Endothelial cell of umbilical vein (primary cell): ENCODE measurements around the gene EEF1AKMT3. TPM values are rescaled to one million over a fixed set of nuclear protein-coding genes. Genes with fewer than 3 reads are reported as not detected.

Experiments used
- BruUV-seq: library from RNA; stranded (reverse); fragments of 400-500 nt; replicated peaks from 2 replicates; lab custom pipeline; 2021; lab: Mats Ljungman, UMichigan
- CTCF ChIA-PET: fragments of 300-600, 350-600 bp; sonication (Branson Sonifier 250); formaldehyde crosslinking; loops from one replicate; lab custom pipeline; 2021; ENCODE audit warnings: antibody characterized with exemption, inconsistent platforms; lab: Charles Lee
- POLR2A ChIA-PET: fragments of 300-600, 350-600 bp; sonication (Branson Sonifier 250); formaldehyde crosslinking; loops from one replicate; lab custom pipeline; 2021; ENCODE audit warnings: antibody characterized with exemption, inconsistent platforms; lab: Charles Lee
- DNase-seq: peaks from one replicate; pipeline ENCODE4 v3.0.0-alpha.2; 2011; ENCODE audit warnings: low read depth, low spot score
- FAIRE-seq: peaks from 2 replicates; lab custom pipeline; 2011; peaks lifted over from hg19 to GRCh38; lab: Jason Lieb, UNC
- H2AFZ ChIP-seq: 2 replicates; pipeline ENCODE4 v1.6.0; 2012; ENCODE audit warnings: low read depth, low read length, control low read depth, inconsistent platforms
- H3K27ac ChIP-seq: 2 replicates; pipeline ENCODE4 v1.5.1; 2011; ENCODE audit warnings: low read depth, mild to moderate bottlenecking, control low read depth, low read length, moderate library complexity; ENCODE audit not compliant: insufficient read depth
- H3K27me3 ChIP-seq, 2 experiments: 2 replicates each; pipeline versions ENCODE4 v1.6.0 to v1.6.1; 2011; ENCODE audit warnings: low read length in 2 of 2, mixed read lengths in 1 of 2; ENCODE audit not compliant: control insufficient read depth in 2 of 2, insufficient read depth in 2 of 2
- H3K36me3 ChIP-seq, 2 experiments: 2 replicates in 1 of 2; 3 replicates in 1 of 2; pipeline ENCODE4 v1.5.1; 2011; ENCODE audit warnings: low read length in 2 of 2, mild to moderate bottlenecking in 1 of 2, moderate library complexity in 1 of 2; ENCODE audit not compliant: control insufficient read depth in 2 of 2, insufficient read depth in 2 of 2; ENCODE audit errors: extremely low read depth in 1 of 2
- H3K4me1 ChIP-seq: 3 replicates; pipeline ENCODE4 v1.5.1; 2011; ENCODE audit warnings: mild to moderate bottlenecking, low read length; ENCODE audit not compliant: control insufficient read depth, insufficient read depth; ENCODE audit errors: extremely low read depth
- H3K4me2 ChIP-seq: 2 replicates; pipeline ENCODE4 v1.6.1; 2011; ENCODE audit warnings: low read length, control low read depth, mixed read lengths; ENCODE audit not compliant: insufficient read depth
- H3K4me3 ChIP-seq, 3 experiments: fragments of 200-600 bp in 1 of 3; sonication (generic), shearing (Covaris generic) in 1 of 3; replicated peaks in 1 of 3; 2 replicates each; pipeline ENCODE4 v1.5.1; 2011 to 2016; ENCODE audit warnings: control low read depth in 3 of 3, low read length in 3 of 3, mild to moderate bottlenecking in 2 of 3, inconsistent platforms in 1 of 3, low read depth in 1 of 3, moderate library complexity in 1 of 3; ENCODE audit not compliant: insufficient read depth in 1 of 3
- H3K79me2 ChIP-seq: 2 replicates; pipeline ENCODE4 v1.6.0; 2012; ENCODE audit warnings: low read length, inconsistent platforms; ENCODE audit not compliant: control insufficient read depth, insufficient read depth
- H3K9ac ChIP-seq: replicated peaks from 2 replicates; pipeline ENCODE3; 2011; ENCODE audit warnings: low read length, control low read depth; ENCODE audit not compliant: insufficient read depth; ENCODE audit errors: extremely low read depth
- H3K9me1 ChIP-seq: replicated peaks from 3 replicates; pipeline ENCODE4 v1.6.0; 2011; ENCODE audit warnings: mild to moderate bottlenecking, low read length; ENCODE audit not compliant: control insufficient read depth, insufficient read depth; ENCODE audit errors: extremely low read depth
- H3K9me3 ChIP-seq: replicated peaks from 2 replicates; pipeline ENCODE4 v1.5.1; 2012; ENCODE audit warnings: low read length, inconsistent platforms; ENCODE audit not compliant: control insufficient read depth, insufficient read depth
- H4K20me1 ChIP-seq: replicated peaks from 2 replicates; pipeline ENCODE3; 2011; ENCODE audit warnings: mild to moderate bottlenecking, low read length; ENCODE audit not compliant: control insufficient read depth, insufficient read depth; ENCODE audit errors: extremely low read depth
- EZH2 ChIP-seq: IDR thresholded peaks from 2 replicates; pipeline ENCODE4 v1.6.1; 2012; ENCODE audit warnings: borderline replicate concordance, low read depth, mild to moderate bottlenecking, moderate library complexity, low read length, inconsistent platforms; ENCODE audit not compliant: severe bottlenecking
- FOS ChIP-seq: IDR thresholded peaks from 2 replicates; pipeline ENCODE4 v1.6.1; 2011; ENCODE audit warnings: mild to moderate bottlenecking, low read length, moderate library complexity, borderline replicate concordance; ENCODE audit not compliant: insufficient read depth
- GATA2 ChIP-seq: IDR thresholded peaks from 2 replicates; pipeline ENCODE4 v1.7.0; 2011; ENCODE audit warnings: low read depth, mild to moderate bottlenecking, moderate library complexity, mixed read lengths, low read length; ENCODE audit not compliant: insufficient read length, insufficient read depth
- JUN ChIP-seq: IDR thresholded peaks from 2 replicates; pipeline ENCODE4 v1.6.1; 2011; ENCODE audit warnings: borderline replicate concordance, low read depth; ENCODE audit not compliant: insufficient read length, insufficient read depth
- MYC ChIP-seq: IDR thresholded peaks from one replicate; pipeline ENCODE4 v1.6.1; 2011; ENCODE audit warnings: mild to moderate bottlenecking, low read depth, low read length
- POLR2A ChIP-seq: IDR thresholded peaks from 2 replicates; pipeline ENCODE4 v1.6.1; 2012; ENCODE audit warnings: low read depth, mild to moderate bottlenecking, control low read depth, low read length
- POLR2AphosphoS5 ChIP-seq: IDR thresholded peaks from 2 replicates; pipeline ENCODE4 v1.6.1; 2012; ENCODE audit warnings: low read depth, mild to moderate bottlenecking, control low read depth, low read length, moderate library complexity; ENCODE audit not compliant: insufficient read depth
- dilution Hi-C: fragments of 300-500 bp; cut with MboI; formaldehyde crosslinking; loops from one replicate; pipeline ENCODE4 v1.15.0; 2019; ENCODE audit warnings: low sequenced_read_pairs; ENCODE audit not compliant: extremely low pct_ligation_motif_present
- intact Hi-C: fragments of 100-400 bp; cut with micrococcal nuclease; formaldehyde crosslinking; loops from one replicate; pipeline ENCODE4 v1.10.0; 2022
- polyA plus RNA-seq, 4 experiments: library from polyadenylated mRNA; depleted of rRNA in 3 of 4; stranded (reverse) in 3 of 4; unstranded in 1 of 4; fragments of >200 nt; gene quantifications; 2 replicates each; pipeline versions ENCODE4 v1.2.1 to v1.2.3, GENCODE V29; 2011 to 2012; ENCODE audit warnings: missing spikeins in 1 of 4
- total RNA-seq: library from RNA; stranded (reverse); gene quantifications from 2 replicates; pipeline ENCODE4 v1.2.3, GENCODE V29; 2021
- TF ChIP-seq, protein P1 (sequence below): IDR thresholded peaks from 2 replicates; pipeline ENCODE4 v1.6.1; 2011; ENCODE audit not compliant: insufficient read depth, insufficient read length
- TF ChIP-seq, protein P2 (sequence below), 2 donors: IDR thresholded peaks; 1 replicate in 1 of 2; 2 replicates in 1 of 2; pipeline ENCODE4 v1.5.1; 2011; ENCODE audit warnings: low read length in 2 of 2, mild to moderate bottlenecking in 2 of 2, moderate library complexity in 2 of 2, control low read depth in 1 of 2, inconsistent platforms in 1 of 2, low read depth in 1 of 2; ENCODE audit not compliant: insufficient read depth in 1 of 2; ENCODE audit errors: extremely low read depth in 1 of 2

The EEF1AKMT3 gene
- total and polyA plus RNA-seq, 2 donors (not counting 3 experiments of a cell fraction or from before 2014, with no cell fraction given): 7.9 to 8.8 TPM

DNA sequence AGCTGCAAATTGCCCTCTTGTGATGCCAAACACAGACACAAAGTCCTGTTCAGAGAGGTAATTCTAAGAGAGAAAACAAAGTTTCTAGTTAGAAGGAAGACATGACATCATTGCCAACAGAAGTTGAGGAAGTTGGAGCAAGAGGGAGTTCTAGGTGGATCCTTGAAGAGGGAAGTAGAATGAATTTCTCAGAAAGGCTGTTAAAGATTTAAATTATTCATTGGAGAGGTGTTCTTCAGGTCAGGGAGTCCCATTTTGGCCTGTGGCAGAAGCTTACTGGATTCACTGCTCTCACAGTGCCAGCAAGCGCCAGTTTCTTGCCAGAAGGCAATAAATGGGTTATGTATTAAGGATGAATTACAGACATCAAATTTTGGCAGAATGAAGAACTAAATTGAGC lies 25.5 kb downstream of the EEF1AKMT3 start:
- TF ChIP-seq GATA2: no peak
- TF ChIP-seq, protein P1, sequence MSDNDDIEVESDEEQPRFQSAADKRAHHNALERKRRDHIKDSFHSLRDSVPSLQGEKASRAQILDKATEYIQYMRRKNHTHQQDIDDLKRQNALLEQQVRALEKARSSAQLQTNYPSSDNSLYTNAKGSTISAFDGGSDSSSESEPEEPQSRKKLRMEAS: no peak
- TF ChIP-seq POLR2A: no peak
- no peak for TF ChIP-seq FOS
- TF ChIP-seq MYC: no peak
- no peak for TF ChIP-seq POLR2AphosphoS5
- no peak for TF ChIP-seq JUN
- no peak for TF ChIP-seq EZH2
- TF ChIP-seq, protein P2, sequence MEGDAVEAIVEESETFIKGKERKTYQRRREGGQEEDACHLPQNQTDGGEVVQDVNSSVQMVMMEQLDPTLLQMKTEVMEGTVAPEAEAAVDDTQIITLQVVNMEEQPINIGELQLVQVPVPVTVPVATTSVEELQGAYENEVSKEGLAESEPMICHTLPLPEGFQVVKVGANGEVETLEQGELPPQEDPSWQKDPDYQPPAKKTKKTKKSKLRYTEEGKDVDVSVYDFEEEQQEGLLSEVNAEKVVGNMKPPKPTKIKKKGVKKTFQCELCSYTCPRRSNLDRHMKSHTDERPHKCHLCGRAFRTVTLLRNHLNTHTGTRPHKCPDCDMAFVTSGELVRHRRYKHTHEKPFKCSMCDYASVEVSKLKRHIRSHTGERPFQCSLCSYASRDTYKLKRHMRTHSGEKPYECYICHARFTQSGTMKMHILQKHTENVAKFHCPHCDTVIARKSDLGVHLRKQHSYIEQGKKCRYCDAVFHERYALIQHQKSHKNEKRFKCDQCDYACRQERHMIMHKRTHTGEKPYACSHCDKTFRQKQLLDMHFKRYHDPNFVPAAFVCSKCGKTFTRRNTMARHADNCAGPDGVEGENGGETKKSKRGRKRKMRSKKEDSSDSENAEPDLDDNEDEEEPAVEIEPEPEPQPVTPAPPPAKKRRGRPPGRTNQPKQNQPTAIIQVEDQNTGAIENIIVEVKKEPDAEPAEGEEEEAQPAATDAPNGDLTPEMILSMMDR (IDR thresholded peaks at IDR 0.05; ENCODE audit: extremely low read depth in 1 of 2, insufficient read depth in 1 of 2, low read depth in 1 of 2, low read length in 2 of 2): no peak
- CTCF ChIA-PET: interaction anchor here (1.1 to 1.5 kb wide), 3 partner anchors 8 to 41 kb away, joined by 3 to 4 read pairs (median 4); no protein-coding TSS in a partner anchor
- H3K9me1 ChIP-seq: no peaks in the 10 kb centered on the region
- H3K9ac ChIP-seq: no peak overlapping the region
- H3K27ac ChIP-seq: no peak overlapping the region
- no peaks in the 10 kb centered on the region for H4K20me1 ChIP-seq
- dilution Hi-C loops (no loop called here), intact Hi-C loops (loop anchor here (1.0 kb wide), 1 partner anchor 15 kb away; no protein-coding TSS in a partner anchor)
- no peak overlapping the region for H2AFZ ChIP-seq
- H3K79me2 ChIP-seq: no peaks in the 10 kb centered on the region
- no peak for DNase-seq
- no peak for FAIRE-seq
- POLR2A ChIA-PET: no interaction called here
- no TSS peak for BruUV-seq
- H3K4me2 ChIP-seq: no peak overlapping the region
- no peaks in the 10 kb centered on the region for H3K9me3 ChIP-seq
- peaks cover 12 to 24% of the 10 kb centered on the region in 2 experiments for H3K36me3 ChIP-seq
- no peak overlapping the region for H3K4me3 ChIP-seq
- no peaks in the 10 kb centered on the region for H3K4me1 ChIP-seq
- H3K27me3 ChIP-seq: no peaks in the 10 kb centered on the region
